Mesenteric fat pad (tissue), 1 donor: ENCODE results near the gene DOLPP1. TPM values are rescaled to one million over a fixed set of nuclear protein-coding genes. Genes with fewer than 3 reads are reported as not detected.

ENCODE experiments used
- DNase-seq: peaks from one replicate; pipeline ENCODE4 v3.0.0-alpha.2; 2020; ENCODE audit warnings: low spot score
- total RNA-seq: library from RNA; stranded (reverse); fragmentation: NEBNext Ultra II Directional; extraction: Animal tissue kit (Norgen Biotek cat#: 25700); gene quantifications from one replicate; pipeline ENCODE4 v1.2.1, GENCODE V29; 2021
- donor health status: DM: yes; HTN: yes; CAD: no.

DOLPP1 gene
- total RNA-seq, 1 donor from 2014 or later = 10.4 TPM

GRCh38 chr9:129136446-129137035 is 55.6 kb downstream of the DOLPP1 start:
- no peak for DNase-seq

- no peak for DNase-seq
Measured at GRCh38 chr9:129137292-129138143, 56.6 kb downstream of the DOLPP1 start.

GRCh38 chr9:129138144-129138462 is 57.2 kb downstream of the DOLPP1 start:
- no peak for DNase-seq

- peak; percentile 92 for DNase-seq
Measured at GRCh38 chr9:129138476-129139232, 57.7 kb downstream of the DOLPP1 start.

GRCh38 chr9:129139233-129139992 is 58.5 kb downstream of the DOLPP1 start:
- DNase-seq = no peak

GRCh38 chr9:129139993-129140396 is 59.1 kb downstream of the DOLPP1 start:
- DNase-seq = no peak

Other genes starting within 250 kb of the DOLPP1 start
- 3.8 TPM for gene KYAT1, start 199.2 kb upstream of the DOLPP1 start, total RNA-seq
- 40.5 TPM for gene LRRC8A, start 199.0 kb upstream of the DOLPP1 start, total RNA-seq
- 13.6 TPM for gene PHYHD1, start 160.1 kb upstream of the DOLPP1 start, total RNA-seq
- 16.7 TPM for gene DOLK, start 133.5 kb upstream of the DOLPP1 start, total RNA-seq
- gene NUP188, start 133.4 kb upstream of the DOLPP1 start, total RNA-seq = 50.6 TPM
- gene SH3GLB2, start 52.8 kb upstream of the DOLPP1 start, total RNA-seq = 43.2 TPM
- 17.3 TPM for gene MIGA2, start 44.5 kb upstream of the DOLPP1 start, total RNA-seq
- 65.7 TPM for gene CRAT, start 29.7 kb downstream of the DOLPP1 start, total RNA-seq
- gene PTPA, start 30.3 kb downstream of the DOLPP1 start, total RNA-seq = 61.9 TPM
- gene IER5L, start 97.2 kb downstream of the DOLPP1 start, total RNA-seq = 13.8 TPM